GM21825 (cell line): ENCODE results near the gene KCNIP1.

Source experiments
- ATAC-seq: cut with Tn5 transposase; IDR thresholded peaks from one replicate; pipeline ENCODE4 v1.9.1; 2021; ENCODE audit warnings: mild to moderate bottlenecking, moderate library complexity; ENCODE audit not compliant: unreplicated experiment

The KCNIP1 gene

GRCh38 chr5:170694911-170695310 lies 191.1 kb downstream of the KCNIP1 start:
- ATAC-seq = no peak

GRCh38 chr5:170697031-170697430 lies 193.2 kb downstream of the KCNIP1 start:
- ATAC-seq = no peak

GRCh38 chr5:170700503-170700902 lies 196.7 kb downstream of the KCNIP1 start:
- ATAC-seq = no peak

- ATAC-seq = no peak
These were observed 197.5 kb downstream of the KCNIP1 start for GRCh38 chr5:170701334-170701733.

GRCh38 chr5:170704417-170705192 lies 200.8 kb downstream of the KCNIP1 start:
- ATAC-seq = no peak

- ATAC-seq = no peak
These were observed 205.8 kb downstream of the KCNIP1 start for GRCh38 chr5:170709640-170710039.

- no peak for ATAC-seq
These were observed 207.5 kb downstream of the KCNIP1 start for GRCh38 chr5:170711300-170711699.

GRCh38 chr5:170715141-170715540 lies 211.3 kb downstream of the KCNIP1 start:
- ATAC-seq = no peak

- no peak for ATAC-seq
These were observed 212.6 kb downstream of the KCNIP1 start for GRCh38 chr5:170716396-170716795.

- no peak for ATAC-seq
These were observed 215.7 kb downstream of the KCNIP1 start for GRCh38 chr5:170719551-170719950.

GRCh38 chr5:170720179-170720578 lies 216.4 kb downstream of the KCNIP1 start:
- no peak for ATAC-seq

GRCh38 chr5:170720984-170721383 lies 217.2 kb downstream of the KCNIP1 start:
- ATAC-seq = no peak

- no peak for ATAC-seq
These were observed 217.9 kb downstream of the KCNIP1 start for GRCh38 chr5:170721681-170722080.

- ATAC-seq = no peak
These were observed 218.5 kb downstream of the KCNIP1 start for GRCh38 chr5:170722316-170722715.

- ATAC-seq = no peak
These were observed 227.2 kb downstream of the KCNIP1 start for GRCh38 chr5:170731052-170731451.

GRCh38 chr5:170732685-170733084 lies 228.9 kb downstream of the KCNIP1 start:
- ATAC-seq = no peak

GRCh38 chr5:170736966-170737365 lies 233.1 kb downstream of the KCNIP1 start:
- no peak for ATAC-seq

GRCh38 chr5:170737591-170737990 lies 233.8 kb downstream of the KCNIP1 start:
- ATAC-seq = no peak

- no peak for ATAC-seq
These were observed 235.0 kb downstream of the KCNIP1 start for GRCh38 chr5:170738840-170739239.

GRCh38 chr5:170739446-170739845 lies 235.6 kb downstream of the KCNIP1 start:
- ATAC-seq = no peak

GRCh38 chr5:170740551-170741205 lies 236.9 kb downstream of the KCNIP1 start:
- no peak for ATAC-seq

GRCh38 chr5:170741801-170742200 lies 238.0 kb downstream of the KCNIP1 start:
- no peak for ATAC-seq

- no peak for ATAC-seq
These were observed 240.0 kb downstream of the KCNIP1 start for GRCh38 chr5:170743876-170744212.
